HEK293 (cell line): ENCODE data around the gene NOC2L.

Experiments used
- KLF8 ChIP-seq: fragments of 450-650 bp; formaldehyde crosslinking; IDR thresholded peaks from 2 replicates; pipeline ENCODE4 v1.5.1; 2016; ENCODE audit warnings: missing biosample characterization, missing genetic modification characterization
- KLF9 ChIP-seq: fragments of 450-650 bp; formaldehyde crosslinking; IDR thresholded peaks from 2 replicates; pipeline ENCODE4 v1.5.1; 2016; ENCODE audit warnings: missing biosample characterization, missing genetic modification characterization, low read depth
- MYNN ChIP-seq: fragments of 450-650 bp; formaldehyde crosslinking; IDR thresholded peaks from 2 replicates; pipeline ENCODE4 v1.5.1; 2016; ENCODE audit warnings: missing biosample characterization, missing genetic modification characterization, borderline replicate concordance
- REPIN1 ChIP-seq: fragments of 450-650 bp; formaldehyde crosslinking; IDR thresholded peaks from 2 replicates; pipeline ENCODE4 v1.5.1; 2017; ENCODE audit warnings: missing biosample characterization, missing genetic modification characterization, low read depth
- ZFP3 ChIP-seq: fragments of 450-650 bp; formaldehyde crosslinking; IDR thresholded peaks from 2 replicates; pipeline ENCODE4 v1.5.1; 2016; ENCODE audit warnings: low read depth, missing biosample characterization, missing genetic modification characterization
- ZFP41 ChIP-seq: fragments of 450-650 bp; formaldehyde crosslinking; IDR thresholded peaks from 2 replicates; pipeline ENCODE4 v1.5.1; 2016; ENCODE audit warnings: missing biosample characterization, missing genetic modification characterization, borderline replicate concordance
- ZNF175 ChIP-seq: fragments of 450-650 bp; formaldehyde crosslinking; IDR thresholded peaks from 2 replicates; pipeline ENCODE4 v1.5.1; 2016; ENCODE audit warnings: missing biosample characterization, missing genetic modification characterization
- ZNF184 ChIP-seq: fragments of 450-650 bp; IDR thresholded peaks from 2 replicates; pipeline ENCODE4 v1.5.1; 2018; ENCODE audit warnings: missing biosample characterization, mild to moderate bottlenecking, missing genetic modification characterization
- ZNF302 ChIP-seq: fragments of 450-650 bp; formaldehyde crosslinking; IDR thresholded peaks from 2 replicates; pipeline ENCODE4 v1.5.1; 2016; ENCODE audit warnings: missing biosample characterization, missing genetic modification characterization, low read depth
- ZNF37A ChIP-seq: fragments of 450-650 bp; IDR thresholded peaks from 2 replicates; pipeline ENCODE4 v1.5.1; 2018; ENCODE audit warnings: missing biosample characterization, missing genetic modification characterization
- ZNF416 ChIP-seq: fragments of 450-650 bp; formaldehyde crosslinking; IDR thresholded peaks from 2 replicates; pipeline ENCODE4 v1.5.1; 2016; ENCODE audit warnings: missing biosample characterization, missing genetic modification characterization
- ZNF514 ChIP-seq: fragments of 450-650 bp; formaldehyde crosslinking; IDR thresholded peaks from 2 replicates; pipeline ENCODE4 v1.5.1; 2016; ENCODE audit warnings: missing biosample characterization, missing genetic modification characterization
- ZNF529 ChIP-seq: fragments of 450-650 bp; formaldehyde crosslinking; IDR thresholded peaks from 2 replicates; pipeline ENCODE4 v1.5.1; 2017; ENCODE audit warnings: missing genetic modification characterization, missing biosample characterization; ENCODE audit not compliant: insufficient replicate concordance
- ZNF544 ChIP-seq: fragments of 450-650 bp; formaldehyde crosslinking; IDR thresholded peaks from 2 replicates; pipeline ENCODE4 v1.5.0; 2017; ENCODE audit warnings: missing biosample characterization, missing genetic modification characterization
- ZNF561 ChIP-seq: fragments of 450-650 bp; IDR thresholded peaks from 2 replicates; pipeline ENCODE4 v1.5.1; 2018; ENCODE audit warnings: missing biosample characterization, missing genetic modification characterization, borderline replicate concordance
- ZNF621 ChIP-seq: fragments of 450-650 bp; formaldehyde crosslinking; IDR thresholded peaks from 2 replicates; pipeline ENCODE4 v1.5.1; 2017; ENCODE audit warnings: missing biosample characterization, missing genetic modification characterization
- ZNF623 ChIP-seq: fragments of 450-650 bp; formaldehyde crosslinking; IDR thresholded peaks from 2 replicates; pipeline ENCODE4 v1.5.1; 2016; ENCODE audit warnings: missing biosample characterization, missing genetic modification characterization
- ZNF626 ChIP-seq: fragments of 450-650 bp; sonication (Bioruptor Pico); formaldehyde crosslinking; IDR thresholded peaks from 2 replicates; pipeline ENCODE4 v1.5.1; 2018; ENCODE audit warnings: missing biosample characterization, missing genetic modification characterization, inconsistent platforms
- ZNF654 ChIP-seq: fragments of 450-650 bp; formaldehyde crosslinking; IDR thresholded peaks from 2 replicates; pipeline ENCODE4 v1.5.1; 2016; ENCODE audit warnings: low read depth, missing biosample characterization, missing genetic modification characterization
- ZNF701 ChIP-seq: fragments of 450-650 bp; formaldehyde crosslinking; IDR thresholded peaks from 2 replicates; pipeline ENCODE4 v1.5.1; 2016; ENCODE audit warnings: missing biosample characterization, missing genetic modification characterization
- TF ChIP-seq, protein P1 (sequence below): fragments of 450-650 bp; formaldehyde crosslinking; IDR thresholded peaks from 2 replicates; pipeline ENCODE4 v1.5.1; 2016; ENCODE audit warnings: missing biosample characterization, missing genetic modification characterization
- TF ChIP-seq, protein P2 (sequence below): fragments of 450-650 bp; formaldehyde crosslinking; IDR thresholded peaks from 2 replicates; pipeline ENCODE4 v1.5.1; 2016; ENCODE audit warnings: missing biosample characterization, missing genetic modification characterization
- TF ChIP-seq, protein P3 (sequence below): fragments of 450-650 bp; formaldehyde crosslinking; IDR thresholded peaks from 2 replicates; pipeline ENCODE4 v1.5.1; 2017; ENCODE audit warnings: missing biosample characterization, missing genetic modification characterization
- TF ChIP-seq, protein P4 (sequence below): fragments of 450-650 bp; formaldehyde crosslinking; IDR thresholded peaks from 2 replicates; pipeline ENCODE4 v1.5.1; 2017; ENCODE audit warnings: missing biosample characterization, missing genetic modification characterization
- TF ChIP-seq, protein P5 (sequence below): fragments of 450-650 bp; formaldehyde crosslinking; IDR thresholded peaks from 2 replicates; pipeline ENCODE4 v1.5.1; 2016; ENCODE audit warnings: missing biosample characterization, missing genetic modification characterization, borderline replicate concordance

The NOC2L gene

DNA sequence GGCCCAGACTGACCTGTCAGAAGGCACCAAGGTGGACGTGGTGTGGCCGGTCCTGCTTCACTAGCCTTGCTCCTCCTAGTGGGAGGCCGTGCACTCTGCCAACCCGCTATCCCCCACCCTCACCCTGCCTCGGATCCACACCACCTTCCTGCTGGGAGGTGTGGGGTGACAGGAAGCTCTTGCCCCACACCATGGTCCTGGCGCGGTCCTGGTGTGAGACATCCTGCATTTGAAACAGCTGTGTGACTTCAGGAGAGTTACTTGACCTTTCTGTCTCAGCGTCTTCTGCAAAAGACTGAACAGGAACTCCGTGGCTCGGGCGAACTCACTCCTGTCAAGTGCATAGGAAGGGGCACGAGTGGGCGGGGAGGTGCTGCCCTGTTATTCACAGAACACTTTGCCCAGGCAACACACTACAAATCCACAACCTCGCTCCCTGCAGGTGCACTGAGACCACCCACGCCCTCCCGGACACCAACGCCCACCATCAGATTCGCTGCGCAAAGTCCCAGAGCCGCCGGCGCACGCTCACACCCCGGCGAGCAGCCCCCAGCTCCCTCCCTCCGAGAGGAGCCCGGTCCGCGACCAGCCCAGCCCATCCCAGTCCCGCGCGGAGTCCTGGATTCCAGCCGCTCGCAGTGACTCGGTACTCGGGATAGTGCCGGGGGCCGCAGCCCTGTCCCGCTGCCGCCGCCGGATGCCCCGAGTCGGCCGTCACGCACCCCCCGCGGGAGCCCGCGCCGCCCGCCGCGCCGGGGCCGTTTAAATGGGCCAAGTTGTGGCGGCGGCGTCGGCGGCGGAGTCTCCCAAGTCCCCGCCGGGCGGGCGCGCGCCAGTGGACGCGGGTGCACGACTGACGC lies 35.7 kb downstream of the NOC2L start, which contains the start of gene SAMD11 (continued):
- TF ChIP-seq, protein P1, sequence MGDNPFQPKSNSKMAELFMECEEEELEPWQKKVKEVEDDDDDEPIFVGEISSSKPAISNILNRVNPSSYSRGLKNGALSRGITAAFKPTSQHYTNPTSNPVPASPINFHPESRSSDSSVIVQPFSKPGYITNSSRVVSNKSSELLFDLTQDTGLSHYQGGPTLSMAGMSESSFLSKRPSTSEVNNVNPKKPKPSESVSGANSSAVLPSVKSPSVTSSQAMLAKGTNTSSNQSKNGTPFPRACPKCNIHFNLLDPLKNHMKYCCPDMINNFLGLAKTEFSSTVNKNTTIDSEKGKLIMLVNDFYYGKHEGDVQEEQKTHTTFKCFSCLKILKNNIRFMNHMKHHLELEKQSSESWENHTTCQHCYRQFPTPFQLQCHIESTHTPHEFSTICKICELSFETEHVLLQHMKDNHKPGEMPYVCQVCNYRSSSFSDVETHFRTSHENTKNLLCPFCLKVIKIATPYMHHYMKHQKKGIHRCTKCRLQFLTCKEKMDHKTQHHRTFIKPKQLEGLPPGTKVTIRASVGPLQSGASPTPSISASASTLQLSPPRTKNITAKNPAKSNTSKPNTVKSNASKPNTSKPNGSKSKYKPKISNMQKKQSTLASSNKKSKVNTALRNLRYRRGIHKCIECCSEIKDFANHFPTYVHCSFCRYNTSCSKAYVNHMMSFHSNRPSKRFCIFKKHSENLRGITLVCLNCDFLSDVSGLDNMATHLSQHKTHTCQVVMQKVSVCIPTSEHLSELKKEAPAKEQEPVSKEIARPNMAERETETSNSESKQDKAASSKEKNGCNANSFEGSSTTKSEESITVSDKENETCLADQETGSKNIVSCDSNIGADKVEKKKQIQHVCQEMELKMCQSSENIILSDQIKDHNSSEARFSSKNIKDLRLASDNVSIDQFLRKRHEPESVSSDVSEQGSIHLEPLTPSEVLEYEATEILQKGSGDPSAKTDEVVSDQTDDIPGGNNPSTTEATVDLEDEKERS (tag by site-specific recombination): no peak
- no peak for TF ChIP-seq ZNF416 (tag by site-specific recombination)
- TF ChIP-seq ZNF529 (tag by site-specific recombination): no peak
- TF ChIP-seq ZNF37A: peak; percentile 64; the same call in 1 of the 2 replicates
- TF ChIP-seq MYNN (tag by site-specific recombination): no peak
- no peak for TF ChIP-seq ZNF514 (tag by site-specific recombination)
- TF ChIP-seq ZNF626 (tag by site-specific recombination): no peak
- TF ChIP-seq ZNF621 (tag by site-specific recombination): no peak
- no peak for TF ChIP-seq ZNF701 (tag by site-specific recombination)
- TF ChIP-seq, protein P2, sequence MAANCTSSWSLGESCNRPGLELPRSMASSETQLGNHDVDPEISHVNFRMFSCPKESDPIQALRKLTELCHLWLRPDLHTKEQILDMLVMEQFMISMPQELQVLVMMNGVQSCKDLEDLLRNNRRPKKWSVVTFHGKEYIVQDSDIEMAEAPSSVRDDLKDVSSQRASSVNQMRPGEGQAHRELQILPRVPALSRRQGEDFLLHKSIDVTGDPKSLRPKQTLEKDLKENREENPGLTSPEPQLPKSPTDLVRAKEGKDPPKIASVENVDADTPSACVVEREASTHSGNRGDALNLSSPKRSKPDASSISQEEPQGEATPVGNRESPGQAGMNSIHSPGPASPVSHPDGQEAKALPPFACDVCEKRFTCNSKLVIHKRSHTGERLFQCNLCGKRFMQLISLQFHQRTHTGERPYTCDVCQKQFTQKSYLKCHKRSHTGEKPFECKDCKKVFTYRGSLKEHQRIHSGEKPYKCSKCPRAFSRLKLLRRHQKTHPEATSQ (tag by site-specific recombination): no peak
- TF ChIP-seq, protein P3, sequence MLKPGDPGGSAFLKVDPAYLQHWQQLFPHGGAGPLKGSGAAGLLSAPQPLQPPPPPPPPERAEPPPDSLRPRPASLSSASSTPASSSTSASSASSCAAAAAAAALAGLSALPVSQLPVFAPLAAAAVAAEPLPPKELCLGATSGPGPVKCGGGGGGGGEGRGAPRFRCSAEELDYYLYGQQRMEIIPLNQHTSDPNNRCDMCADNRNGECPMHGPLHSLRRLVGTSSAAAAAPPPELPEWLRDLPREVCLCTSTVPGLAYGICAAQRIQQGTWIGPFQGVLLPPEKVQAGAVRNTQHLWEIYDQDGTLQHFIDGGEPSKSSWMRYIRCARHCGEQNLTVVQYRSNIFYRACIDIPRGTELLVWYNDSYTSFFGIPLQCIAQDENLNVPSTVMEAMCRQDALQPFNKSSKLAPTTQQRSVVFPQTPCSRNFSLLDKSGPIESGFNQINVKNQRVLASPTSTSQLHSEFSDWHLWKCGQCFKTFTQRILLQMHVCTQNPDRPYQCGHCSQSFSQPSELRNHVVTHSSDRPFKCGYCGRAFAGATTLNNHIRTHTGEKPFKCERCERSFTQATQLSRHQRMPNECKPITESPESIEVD (tag by site-specific recombination): no peak
- TF ChIP-seq, protein P4, sequence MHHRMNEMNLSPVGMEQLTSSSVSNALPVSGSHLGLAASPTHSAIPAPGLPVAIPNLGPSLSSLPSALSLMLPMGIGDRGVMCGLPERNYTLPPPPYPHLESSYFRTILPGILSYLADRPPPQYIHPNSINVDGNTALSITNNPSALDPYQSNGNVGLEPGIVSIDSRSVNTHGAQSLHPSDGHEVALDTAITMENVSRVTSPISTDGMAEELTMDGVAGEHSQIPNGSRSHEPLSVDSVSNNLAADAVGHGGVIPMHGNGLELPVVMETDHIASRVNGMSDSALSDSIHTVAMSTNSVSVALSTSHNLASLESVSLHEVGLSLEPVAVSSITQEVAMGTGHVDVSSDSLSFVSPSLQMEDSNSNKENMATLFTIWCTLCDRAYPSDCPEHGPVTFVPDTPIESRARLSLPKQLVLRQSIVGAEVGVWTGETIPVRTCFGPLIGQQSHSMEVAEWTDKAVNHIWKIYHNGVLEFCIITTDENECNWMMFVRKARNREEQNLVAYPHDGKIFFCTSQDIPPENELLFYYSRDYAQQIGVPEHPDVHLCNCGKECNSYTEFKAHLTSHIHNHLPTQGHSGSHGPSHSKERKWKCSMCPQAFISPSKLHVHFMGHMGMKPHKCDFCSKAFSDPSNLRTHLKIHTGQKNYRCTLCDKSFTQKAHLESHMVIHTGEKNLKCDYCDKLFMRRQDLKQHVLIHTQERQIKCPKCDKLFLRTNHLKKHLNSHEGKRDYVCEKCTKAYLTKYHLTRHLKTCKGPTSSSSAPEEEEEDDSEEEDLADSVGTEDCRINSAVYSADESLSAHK (tag by site-specific recombination): no peak
- TF ChIP-seq ZNF184: peak; percentile 69; the same call in 1 of the 2 replicates
- TF ChIP-seq ZNF302 (tag by site-specific recombination): no peak
- TF ChIP-seq ZNF623: no peak
- no peak for TF ChIP-seq ZNF175
- TF ChIP-seq, protein P5, sequence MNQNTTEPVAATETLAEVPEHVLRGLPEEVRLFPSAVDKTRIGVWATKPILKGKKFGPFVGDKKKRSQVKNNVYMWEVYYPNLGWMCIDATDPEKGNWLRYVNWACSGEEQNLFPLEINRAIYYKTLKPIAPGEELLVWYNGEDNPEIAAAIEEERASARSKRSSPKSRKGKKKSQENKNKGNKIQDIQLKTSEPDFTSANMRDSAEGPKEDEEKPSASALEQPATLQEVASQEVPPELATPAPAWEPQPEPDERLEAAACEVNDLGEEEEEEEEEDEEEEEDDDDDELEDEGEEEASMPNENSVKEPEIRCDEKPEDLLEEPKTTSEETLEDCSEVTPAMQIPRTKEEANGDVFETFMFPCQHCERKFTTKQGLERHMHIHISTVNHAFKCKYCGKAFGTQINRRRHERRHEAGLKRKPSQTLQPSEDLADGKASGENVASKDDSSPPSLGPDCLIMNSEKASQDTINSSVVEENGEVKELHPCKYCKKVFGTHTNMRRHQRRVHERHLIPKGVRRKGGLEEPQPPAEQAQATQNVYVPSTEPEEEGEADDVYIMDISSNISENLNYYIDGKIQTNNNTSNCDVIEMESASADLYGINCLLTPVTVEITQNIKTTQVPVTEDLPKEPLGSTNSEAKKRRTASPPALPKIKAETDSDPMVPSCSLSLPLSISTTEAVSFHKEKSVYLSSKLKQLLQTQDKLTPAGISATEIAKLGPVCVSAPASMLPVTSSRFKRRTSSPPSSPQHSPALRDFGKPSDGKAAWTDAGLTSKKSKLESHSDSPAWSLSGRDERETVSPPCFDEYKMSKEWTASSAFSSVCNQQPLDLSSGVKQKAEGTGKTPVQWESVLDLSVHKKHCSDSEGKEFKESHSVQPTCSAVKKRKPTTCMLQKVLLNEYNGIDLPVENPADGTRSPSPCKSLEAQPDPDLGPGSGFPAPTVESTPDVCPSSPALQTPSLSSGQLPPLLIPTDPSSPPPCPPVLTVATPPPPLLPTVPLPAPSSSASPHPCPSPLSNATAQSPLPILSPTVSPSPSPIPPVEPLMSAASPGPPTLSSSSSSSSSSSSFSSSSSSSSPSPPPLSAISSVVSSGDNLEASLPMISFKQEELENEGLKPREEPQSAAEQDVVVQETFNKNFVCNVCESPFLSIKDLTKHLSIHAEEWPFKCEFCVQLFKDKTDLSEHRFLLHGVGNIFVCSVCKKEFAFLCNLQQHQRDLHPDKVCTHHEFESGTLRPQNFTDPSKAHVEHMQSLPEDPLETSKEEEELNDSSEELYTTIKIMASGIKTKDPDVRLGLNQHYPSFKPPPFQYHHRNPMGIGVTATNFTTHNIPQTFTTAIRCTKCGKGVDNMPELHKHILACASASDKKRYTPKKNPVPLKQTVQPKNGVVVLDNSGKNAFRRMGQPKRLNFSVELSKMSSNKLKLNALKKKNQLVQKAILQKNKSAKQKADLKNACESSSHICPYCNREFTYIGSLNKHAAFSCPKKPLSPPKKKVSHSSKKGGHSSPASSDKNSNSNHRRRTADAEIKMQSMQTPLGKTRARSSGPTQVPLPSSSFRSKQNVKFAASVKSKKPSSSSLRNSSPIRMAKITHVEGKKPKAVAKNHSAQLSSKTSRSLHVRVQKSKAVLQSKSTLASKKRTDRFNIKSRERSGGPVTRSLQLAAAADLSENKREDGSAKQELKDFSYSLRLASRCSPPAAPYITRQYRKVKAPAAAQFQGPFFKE: no peak
- TF ChIP-seq REPIN1 (tag by site-specific recombination): no peak
- TF ChIP-seq KLF8 (tag by site-specific recombination): peak; percentile 69; the same call in 1 of the 2 replicates
- no peak for TF ChIP-seq ZNF544 (tag by site-specific recombination)
- peak; percentile 67; the same call in 1 of the 2 replicates for TF ChIP-seq KLF9
- no peak for TF ChIP-seq ZFP3 (tag by site-specific recombination)
- TF ChIP-seq ZNF654 (tag by site-specific recombination): no peak
- no peak for TF ChIP-seq ZFP41 (tag by site-specific recombination)
- TF ChIP-seq ZNF561 (tag by site-specific recombination): peak; percentile 47; the same call in 1 of the 2 replicates
